8988T (cell line): ENCODE measurements around the gene CENPE.

ENCODE experiments used
- DNase-seq: peaks from one replicate; pipeline ENCODE4 v3.0.0; 2011

CENPE gene

GRCh38 chr4:103074744-103075434, 123.3 kb downstream of the CENPE start:
- no peak for DNase-seq

GRCh38 chr4:103073792-103074438, 124.2 kb downstream of the CENPE start:
- DNase-seq, result no peak

GRCh38 chr4:103067841-103068547, 130.1 kb downstream of the CENPE start:
- DNase-seq, result no peak

GRCh38 chr4:103060453-103061148, 137.5 kb downstream of the CENPE start:
- DNase-seq, result no peak
